OCI-LY3 (cell line): ENCODE data around the gene BRAP.
"Not testable (repeated sequence)": the region's sequence is repeated elsewhere in the genome, so short reads cannot be mapped to it uniquely, and the experiment has no call there.

Source experiments
- H2AFZ ChIP-seq: fragments of 200-600, 300-600 bp; shearing (Covaris generic); 2 replicates; pipeline ENCODE4 v1.6.0; 2014; ENCODE audit warnings: antibody characterized with exemption, low read depth, low read length
- H3K27ac ChIP-seq: fragments of 200-600, 300-600 bp; sonication (generic); 2 replicates; pipeline ENCODE4 v1.5.1; 2014; ENCODE audit warnings: mild to moderate bottlenecking, low read length, moderate library complexity, mixed read lengths
- H3K27me3 ChIP-seq: fragments of 200-600, 300-600 bp; sonication (generic); 2 replicates; pipeline ENCODE4 v1.6.1; 2014; ENCODE audit warnings: low read depth, low read length, mixed read lengths
- H3K36me3 ChIP-seq: fragments of 200-600, 300-600 bp; sonication (generic); replicated peaks from 2 replicates; pipeline ENCODE3; 2014; ENCODE audit warnings: low read depth, low read length, mixed read lengths
- H3K4me1 ChIP-seq: fragments of 300-600, 200-600 bp; sonication (generic); 2 replicates; pipeline ENCODE4 v1.6.1; 2014; ENCODE audit warnings: low read length, mixed read lengths
- H3K4me2 ChIP-seq: fragments of 200-600, 300-600 bp; sonication (generic); 2 replicates; pipeline ENCODE4 v1.6.1; 2014; ENCODE audit warnings: low read length, mixed read lengths
- H3K4me3 ChIP-seq: fragments of 300-600, 200-600 bp; sonication (generic); 2 replicates; pipeline ENCODE4 v1.5.1; 2014; ENCODE audit warnings: antibody characterized with exemption, mild to moderate bottlenecking, low read length, moderate library complexity
- H3K79me2 ChIP-seq: fragments of 300-600, 200-600 bp; shearing (Covaris generic); 2 replicates; pipeline ENCODE4 v1.6.1; 2014; ENCODE audit warnings: mild to moderate bottlenecking, low read length, mixed read lengths
- H3K9ac ChIP-seq: fragments of 300-600, 200-600 bp; shearing (Covaris generic); 2 replicates; pipeline ENCODE4 v1.6.0; 2014; ENCODE audit warnings: mild to moderate bottlenecking, low read length, moderate library complexity
- H3K9me3 ChIP-seq: fragments of 200-600, 300-600 bp; shearing (Covaris generic); 2 replicates; pipeline ENCODE4 v1.6.1; 2014; ENCODE audit warnings: low read length, mixed read lengths; ENCODE audit not compliant: insufficient read depth
- H4K20me1 ChIP-seq: fragments of 200-600, 300-600 bp; sonication (generic); 2 replicates; pipeline ENCODE4 v1.6.1; 2016; ENCODE audit warnings: low read length, mixed read lengths; ENCODE audit not compliant: insufficient read depth
- EZH2phosphoT487 ChIP-seq: fragments of 200-600 bp; shearing (Covaris generic); IDR thresholded peaks from 2 replicates; pipeline ENCODE4 v1.6.1; 2018; ENCODE audit warnings: antibody characterized with exemption, mixed run types, low read depth
- TF ChIP-seq, protein P1 (sequence below): fragments of 200-600, 300-600 bp; sonication (generic); IDR thresholded peaks from 2 replicates; pipeline ENCODE4 v1.5.1; 2014; ENCODE audit warnings: antibody characterized with exemption, low read length, low read depth

BRAP gene

DNA sequence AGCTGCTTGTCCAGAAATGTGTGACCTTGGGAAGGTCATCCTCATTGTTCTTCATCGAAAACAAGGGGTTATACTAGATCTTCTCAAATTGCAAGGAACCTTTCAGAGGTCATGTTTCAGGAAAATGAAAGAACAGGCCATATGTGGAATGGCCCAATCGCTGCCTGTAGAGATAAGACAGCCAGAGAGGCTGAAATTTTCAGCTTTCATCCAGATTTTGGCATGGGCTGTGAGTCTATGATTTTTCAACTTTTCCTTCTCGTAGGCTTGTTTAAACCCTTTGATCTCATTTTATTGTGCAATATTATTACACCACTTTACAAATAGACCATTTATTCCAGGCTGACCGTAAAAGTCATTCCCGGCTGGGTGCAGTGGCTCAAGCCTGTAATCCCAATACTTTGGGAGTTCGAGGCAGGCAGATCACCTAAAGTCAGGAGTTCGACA lies 69.6 kb downstream of the BRAP start:
- no peaks in the 10 kb centered on the region for H3K4me1 ChIP-seq
- H3K27ac ChIP-seq = no peak overlapping the region
- H3K9me3 ChIP-seq = no peaks in the 10 kb centered on the region
- TF ChIP-seq EZH2phosphoT487 = no peak
- no peaks in the 10 kb centered on the region for H3K27me3 ChIP-seq
- no peaks in the 10 kb centered on the region for H3K36me3 ChIP-seq
- no peak overlapping the region for H3K9ac ChIP-seq
- no peak overlapping the region for H2AFZ ChIP-seq
- H3K4me2 ChIP-seq = no peak overlapping the region
- no peak overlapping the region for H3K4me3 ChIP-seq
- H4K20me1 ChIP-seq = no peaks in the 10 kb centered on the region
- H3K79me2 ChIP-seq = no peaks in the 10 kb centered on the region

DNA sequence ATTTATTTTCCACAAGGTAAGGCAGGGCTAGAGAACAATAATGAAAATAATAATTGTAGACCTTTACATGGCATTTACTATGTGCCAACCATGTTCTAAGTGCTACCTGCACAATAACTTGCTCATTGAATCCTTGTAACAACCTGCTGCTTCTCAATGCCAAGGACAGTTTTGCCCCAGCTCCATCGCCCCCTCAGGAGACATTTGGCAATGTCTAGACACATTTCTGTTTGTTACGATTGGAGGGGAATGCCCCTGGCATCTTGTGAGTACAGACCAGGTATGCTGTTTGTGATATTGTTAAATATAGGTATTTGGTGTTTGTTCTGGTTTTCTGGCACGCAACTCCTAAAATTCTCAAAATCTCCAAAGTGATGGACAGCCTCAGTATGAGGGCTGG lies 78.5 kb downstream of the BRAP start:
- Histone ChIP-seq H3K9ac (no peak overlapping the region), H2AFZ (no peak overlapping the region), H3K4me2 (no peak overlapping the region), H3K4me1 (no peaks in the 10 kb centered on the region), H3K27ac (no peak overlapping the region), H3K9me3 (no peaks in the 10 kb centered on the region), H3K36me3 (no peaks in the 10 kb centered on the region), H4K20me1 (no peaks in the 10 kb centered on the region), H3K27me3 (no peaks in the 10 kb centered on the region), H3K79me2 (no peaks in the 10 kb centered on the region), H3K4me3 (no peak overlapping the region)
- TF ChIP-seq, protein P1, sequence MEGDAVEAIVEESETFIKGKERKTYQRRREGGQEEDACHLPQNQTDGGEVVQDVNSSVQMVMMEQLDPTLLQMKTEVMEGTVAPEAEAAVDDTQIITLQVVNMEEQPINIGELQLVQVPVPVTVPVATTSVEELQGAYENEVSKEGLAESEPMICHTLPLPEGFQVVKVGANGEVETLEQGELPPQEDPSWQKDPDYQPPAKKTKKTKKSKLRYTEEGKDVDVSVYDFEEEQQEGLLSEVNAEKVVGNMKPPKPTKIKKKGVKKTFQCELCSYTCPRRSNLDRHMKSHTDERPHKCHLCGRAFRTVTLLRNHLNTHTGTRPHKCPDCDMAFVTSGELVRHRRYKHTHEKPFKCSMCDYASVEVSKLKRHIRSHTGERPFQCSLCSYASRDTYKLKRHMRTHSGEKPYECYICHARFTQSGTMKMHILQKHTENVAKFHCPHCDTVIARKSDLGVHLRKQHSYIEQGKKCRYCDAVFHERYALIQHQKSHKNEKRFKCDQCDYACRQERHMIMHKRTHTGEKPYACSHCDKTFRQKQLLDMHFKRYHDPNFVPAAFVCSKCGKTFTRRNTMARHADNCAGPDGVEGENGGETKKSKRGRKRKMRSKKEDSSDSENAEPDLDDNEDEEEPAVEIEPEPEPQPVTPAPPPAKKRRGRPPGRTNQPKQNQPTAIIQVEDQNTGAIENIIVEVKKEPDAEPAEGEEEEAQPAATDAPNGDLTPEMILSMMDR = no peak
- no peak for TF ChIP-seq EZH2phosphoT487

DNA sequence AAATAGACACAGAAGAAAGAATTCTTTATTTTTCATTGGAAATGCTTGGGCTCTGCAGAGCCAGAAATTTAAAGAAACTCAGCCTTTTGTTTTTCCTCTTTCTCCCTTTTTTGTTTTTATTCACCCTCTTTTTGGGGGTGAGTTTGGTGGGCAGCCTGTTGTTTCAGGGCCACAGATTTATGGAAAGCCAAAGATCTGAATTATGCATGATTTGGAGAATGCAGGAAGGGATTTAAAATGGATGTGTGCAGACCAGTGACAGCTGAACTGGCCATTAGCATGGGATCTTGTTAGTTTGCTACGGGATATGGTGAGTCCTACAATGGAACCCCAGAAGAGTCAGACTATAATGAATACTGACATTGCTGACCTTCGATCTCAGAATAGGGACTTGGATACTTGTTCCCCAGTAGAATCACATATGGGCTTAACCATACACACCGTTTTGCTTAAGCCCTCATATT lies 79.0 kb downstream of the BRAP start:
- no peak overlapping the region for H3K4me2 ChIP-seq
- H3K27me3 ChIP-seq = no peaks in the 10 kb centered on the region
- no peaks in the 10 kb centered on the region for H3K9me3 ChIP-seq
- no peak overlapping the region for H3K4me3 ChIP-seq
- no peaks in the 10 kb centered on the region for H3K36me3 ChIP-seq
- H3K9ac ChIP-seq = no peak overlapping the region
- H3K27ac ChIP-seq = no peak overlapping the region
- no peak overlapping the region for H2AFZ ChIP-seq
- H4K20me1 ChIP-seq = no peaks in the 10 kb centered on the region
- H3K4me1 ChIP-seq = no peaks in the 10 kb centered on the region
- H3K79me2 ChIP-seq = no peaks in the 10 kb centered on the region
- TF ChIP-seq, protein P1 = no peak
- no peak for TF ChIP-seq EZH2phosphoT487

DNA sequence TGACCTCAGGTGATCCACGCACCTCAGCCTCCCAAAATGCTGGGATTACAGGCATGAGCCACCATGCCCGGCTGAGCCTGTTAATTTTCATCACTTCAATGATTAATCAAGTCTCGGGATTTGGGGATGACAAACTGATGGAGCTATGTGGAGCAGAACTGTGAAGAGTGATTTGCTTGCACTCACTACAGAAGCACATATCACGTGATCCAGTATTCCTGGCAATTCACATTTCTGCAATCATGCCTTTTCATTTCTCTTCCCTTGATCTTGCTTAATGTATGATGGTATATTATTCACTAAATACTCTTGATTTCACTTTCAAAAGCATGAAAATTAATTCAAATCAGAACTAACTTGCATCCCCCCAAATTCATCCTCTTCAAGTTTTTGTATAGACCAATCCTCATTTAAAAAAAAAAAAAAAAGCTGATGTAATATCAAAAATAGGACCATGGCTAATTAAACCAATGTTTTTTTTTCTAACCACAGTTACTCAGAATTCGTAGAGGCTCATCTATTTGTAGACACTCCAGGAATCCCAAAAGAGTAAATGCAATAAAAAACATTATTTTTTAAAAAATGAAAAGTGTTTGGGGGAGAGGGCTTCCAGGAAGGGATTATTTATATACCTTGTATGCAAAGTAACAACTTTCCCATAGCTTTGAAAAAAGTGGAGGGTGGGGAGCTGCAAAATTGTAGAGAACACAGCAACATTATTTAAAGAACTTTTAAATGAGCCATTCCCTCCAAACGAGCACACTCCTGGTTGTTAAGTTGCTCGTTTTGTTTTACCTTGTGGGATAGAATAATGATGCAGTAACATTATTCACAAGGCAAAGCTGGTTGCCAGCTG lies 79.6 kb downstream of the BRAP start:
- H3K79me2 ChIP-seq = no peaks in the 10 kb centered on the region
- no peak overlapping the region for H2AFZ ChIP-seq
- no peak overlapping the region for H3K9ac ChIP-seq
- no peak overlapping the region for H3K4me3 ChIP-seq
- H4K20me1 ChIP-seq = no peaks in the 10 kb centered on the region
- no peaks in the 10 kb centered on the region for H3K4me1 ChIP-seq
- no peak overlapping the region for H3K4me2 ChIP-seq
- H3K27me3 ChIP-seq = no peaks in the 10 kb centered on the region
- H3K9me3 ChIP-seq = no peaks in the 10 kb centered on the region
- TF ChIP-seq, protein P1 = no peak
- TF ChIP-seq EZH2phosphoT487 = no peak
- H3K27ac ChIP-seq = no peak overlapping the region
- H3K36me3 ChIP-seq = no peaks in the 10 kb centered on the region

DNA sequence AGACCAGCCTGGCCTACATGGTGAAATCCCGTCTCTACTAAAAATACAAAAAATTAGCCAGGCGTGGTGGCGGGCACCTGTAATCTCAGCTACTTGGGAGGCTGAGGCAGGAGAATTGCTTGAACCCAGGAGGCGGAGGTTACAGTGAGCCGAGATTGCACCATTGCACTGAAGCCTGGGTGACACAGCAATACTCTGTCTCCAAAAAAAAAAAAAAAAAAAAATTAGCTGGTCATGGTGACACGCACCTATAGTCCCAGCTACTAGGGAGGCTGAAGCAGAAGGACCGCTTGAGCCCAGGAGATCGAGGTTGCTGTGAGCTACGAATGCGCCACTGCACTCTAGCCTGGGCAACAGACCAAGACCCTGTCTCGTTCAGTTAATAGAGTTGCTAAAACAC lies 82.9 kb downstream of the BRAP start:
- not testable (repeated sequence) for H2AFZ ChIP-seq, H3K36me3 ChIP-seq

More for the DNA sequence above, 82.9 kb downstream of the BRAP start:
- not testable (repeated sequence) for H3K4me2 ChIP-seq, H3K27ac ChIP-seq, H3K4me1 ChIP-seq, H3K9me3 ChIP-seq, H3K4me3 ChIP-seq, H3K27me3 ChIP-seq, H3K9ac ChIP-seq, H4K20me1 ChIP-seq
- peaks cover 12% of the 10 kb centered on the region for H3K79me2 ChIP-seq
